Left forelimb (tissue), 1 donor: ENCODE measurements around the gene MAP4K3.

Source experiments
- DNase-seq: peaks from one replicate; pipeline ENCODE4 v3.0.0-alpha.2; 2018; ENCODE audit warnings: low spot score

Gene MAP4K3

DNA sequence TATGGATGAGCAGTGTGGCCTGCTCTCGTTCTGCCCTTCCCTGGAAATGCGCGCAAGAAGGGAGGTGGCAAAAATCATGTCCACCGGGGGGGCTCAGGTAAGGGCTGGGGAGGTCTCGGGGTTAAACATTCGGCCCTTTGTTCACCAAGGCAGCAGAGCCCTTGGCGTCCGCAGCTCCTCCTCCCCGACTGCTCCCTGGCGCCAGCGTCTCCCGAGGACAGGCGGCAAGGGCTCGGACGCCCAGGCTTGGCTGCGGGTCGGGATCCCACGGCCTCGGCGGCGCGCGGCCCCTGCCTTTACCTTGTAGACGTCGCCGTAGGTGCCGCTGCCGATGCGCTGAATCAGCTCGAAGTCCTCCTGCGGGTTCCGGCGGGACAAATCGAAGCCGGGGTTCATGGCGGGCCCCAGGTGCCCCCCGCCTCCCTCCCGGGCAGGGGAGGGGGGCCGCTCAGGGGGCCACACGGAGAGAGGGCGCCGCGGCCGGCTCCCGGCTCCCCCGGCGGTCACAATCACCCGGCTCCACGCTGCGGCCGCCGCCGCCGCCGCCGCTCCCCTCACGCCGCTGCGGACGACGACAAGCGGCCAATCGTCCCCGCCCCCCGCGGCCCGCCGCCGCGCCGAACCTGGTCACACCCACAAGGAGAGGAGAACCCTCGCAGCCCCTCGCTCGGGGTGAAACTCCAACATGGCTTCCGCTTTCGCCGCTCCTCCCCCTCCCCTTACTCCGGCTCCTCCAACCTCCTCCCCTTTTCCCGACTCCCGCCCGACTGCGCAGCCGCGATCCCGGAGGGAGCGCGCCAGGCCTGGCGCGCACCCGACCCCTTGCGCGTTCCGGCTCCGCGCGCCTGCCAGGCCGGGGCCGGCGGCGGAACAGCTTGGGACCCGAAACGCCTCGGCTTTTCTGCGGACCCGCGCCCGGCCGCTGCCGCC is at the start of gene MAP4K3:
Gene MAP4K3 (minus strand): TSS at position 694 of the 930 bp plus-strand sequence. CDS start 298 bp downstream, at position 396.
- DNase-seq = peak; percentile 96

- no peak for DNase-seq
Measured at GRCh38 chr2:39486071-39486470, 49.0 kb upstream of the MAP4K3 start.

GRCh38 chr2:39484620-39485495 is 47.8 kb upstream of the MAP4K3 start:
- no peak for DNase-seq

GRCh38 chr2:39484206-39484605 is 47.1 kb upstream of the MAP4K3 start:
- DNase-seq = no peak

GRCh38 chr2:39483534-39483933 is 46.4 kb upstream of the MAP4K3 start:
- DNase-seq = no peak

GRCh38 chr2:39481611-39482010 is 44.5 kb upstream of the MAP4K3 start:
- DNase-seq = no peak

DNA sequence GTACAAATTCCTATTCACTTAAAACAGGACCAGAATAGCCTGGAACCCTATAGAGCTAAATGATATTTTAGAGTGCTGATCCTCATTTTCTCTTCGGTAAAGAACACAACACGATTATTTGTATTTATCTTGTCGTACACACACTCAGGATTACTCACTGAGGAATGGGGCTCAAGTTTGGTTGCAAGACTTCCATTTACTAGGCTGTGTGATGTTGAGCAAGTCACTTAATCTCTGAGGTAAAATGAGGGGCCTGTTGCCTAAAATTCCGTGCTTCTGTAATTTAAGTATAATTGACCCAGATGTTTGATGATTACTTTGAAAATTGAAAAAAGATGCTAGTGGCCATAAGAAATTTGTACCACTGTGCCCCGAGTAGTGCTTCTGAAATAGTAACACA is 42.6 kb upstream of the MAP4K3 start:
- DNase-seq = no peak

DNA sequence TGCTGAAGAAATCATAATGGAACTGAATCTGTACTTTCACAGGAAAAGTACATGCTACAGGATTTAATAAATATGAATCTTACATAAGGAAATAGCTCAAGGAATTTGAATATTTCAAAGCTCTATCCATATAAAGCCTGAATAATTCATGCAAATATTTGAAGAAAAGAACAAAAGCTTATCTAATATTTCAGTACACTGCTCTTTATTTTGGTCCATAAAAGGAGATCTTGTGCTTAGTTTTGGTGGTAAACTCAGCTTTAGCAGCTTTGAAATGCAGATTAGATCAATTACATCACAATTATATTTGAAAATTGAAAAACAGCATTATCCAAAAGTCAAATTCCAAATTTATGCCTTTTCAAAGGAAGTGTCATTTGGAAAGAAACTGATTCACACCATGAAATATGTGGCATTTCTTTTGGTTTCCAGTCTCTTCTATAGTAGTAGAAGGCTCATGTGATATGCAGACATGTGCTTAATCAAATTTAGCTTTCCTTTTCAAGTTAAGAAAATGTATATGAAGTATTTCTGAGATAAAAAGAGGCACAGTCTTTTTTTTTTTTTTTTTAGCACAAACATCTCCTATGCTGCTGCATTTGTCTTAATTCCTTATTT is 42.1 kb upstream of the MAP4K3 start:
- DNase-seq = no peak

- no peak for DNase-seq
Measured at GRCh38 chr2:39476524-39476923, 39.4 kb upstream of the MAP4K3 start.

DNA sequence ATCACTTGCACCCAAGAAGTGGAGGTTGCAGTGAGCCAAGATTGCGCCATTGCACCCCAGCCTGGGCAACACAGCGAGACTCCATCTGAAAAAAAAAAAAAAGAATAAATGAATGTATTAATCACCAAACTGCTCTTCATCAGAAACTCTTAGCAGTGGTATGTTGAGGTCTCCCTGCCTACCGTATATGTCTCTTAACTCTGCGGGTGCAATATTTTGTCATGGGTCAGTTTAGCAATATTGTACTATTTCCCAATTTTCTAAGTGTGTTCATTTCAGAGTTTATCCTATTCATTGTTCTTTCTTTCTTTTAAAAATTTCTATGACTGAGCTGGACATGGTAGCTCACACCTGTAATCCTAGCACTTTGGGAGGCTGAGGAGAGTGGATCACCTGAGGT is 37.9 kb upstream of the MAP4K3 start:
- DNase-seq = no peak

- no peak for DNase-seq
Measured at GRCh38 chr2:39470580-39470979, 33.5 kb upstream of the MAP4K3 start.

GRCh38 chr2:39469807-39470206 is 32.7 kb upstream of the MAP4K3 start:
- DNase-seq = no peak

DNA sequence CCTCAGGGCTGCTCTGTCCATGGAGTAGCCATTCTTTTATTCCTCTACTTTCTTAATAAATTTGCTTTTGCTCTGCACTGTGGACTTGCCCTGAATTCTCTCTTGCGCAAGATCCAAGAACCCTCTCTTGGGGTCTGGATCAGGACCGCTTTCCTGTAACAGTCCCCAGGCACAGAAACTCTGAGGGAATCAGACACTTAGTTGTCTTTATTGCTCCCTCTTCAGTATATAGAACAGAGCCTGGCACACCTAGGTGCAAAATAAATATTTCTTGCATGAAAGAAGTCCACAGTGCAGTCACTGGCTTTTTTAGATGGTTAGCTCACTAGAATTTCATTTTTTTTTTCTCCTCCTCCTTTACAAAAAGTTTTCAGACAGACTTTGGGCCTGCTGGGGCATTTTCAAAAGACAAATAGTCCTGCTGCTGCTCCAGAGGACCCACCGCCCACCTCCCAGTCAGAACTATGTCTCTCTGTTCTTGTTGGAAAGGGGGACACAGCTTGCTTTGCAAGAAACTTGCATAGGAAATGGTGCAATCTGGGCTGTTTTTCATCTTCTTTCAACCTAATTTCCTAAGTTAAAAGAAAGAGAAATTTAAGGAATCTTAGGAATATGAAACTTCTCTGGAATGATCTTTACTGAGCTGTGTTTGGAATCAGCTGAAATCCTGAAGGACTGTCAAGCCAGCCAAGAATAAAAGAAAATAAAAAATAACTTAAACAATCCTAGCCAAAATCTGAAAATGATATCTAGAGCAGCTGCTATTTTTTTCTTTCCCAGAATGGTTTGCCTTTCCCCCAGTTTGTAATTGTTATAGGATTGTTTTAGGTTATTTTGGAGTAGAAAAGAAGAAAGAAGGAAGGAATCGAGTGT is 31.7 kb upstream of the MAP4K3 start:
- no peak for DNase-seq

DNA sequence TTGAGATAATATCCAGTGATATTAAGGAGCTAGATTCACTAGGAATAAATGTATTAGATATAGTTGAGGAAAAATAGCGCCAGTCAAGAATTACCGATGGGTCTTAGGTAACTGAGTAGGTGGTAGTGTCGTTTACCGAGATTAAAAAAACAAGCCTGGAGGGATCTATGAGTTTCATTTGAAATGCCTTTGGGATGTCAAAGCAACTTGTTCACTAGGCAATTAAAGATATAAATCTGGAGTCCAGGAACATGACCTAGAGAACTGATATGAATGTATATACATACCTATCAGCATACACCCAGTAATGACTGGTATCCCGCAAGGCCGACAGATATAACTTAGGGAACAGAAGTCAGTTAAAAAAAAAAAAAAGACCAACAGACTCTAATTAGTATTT is 29.2 kb upstream of the MAP4K3 start:
- DNase-seq = no peak

GRCh38 chr2:39464864-39465263 is 27.8 kb upstream of the MAP4K3 start:
- no peak for DNase-seq

GRCh38 chr2:39455826-39456225 is 18.7 kb upstream of the MAP4K3 start:
- DNase-seq = no peak

GRCh38 chr2:39452396-39452795 is 15.3 kb upstream of the MAP4K3 start:
- DNase-seq = no peak

DNA sequence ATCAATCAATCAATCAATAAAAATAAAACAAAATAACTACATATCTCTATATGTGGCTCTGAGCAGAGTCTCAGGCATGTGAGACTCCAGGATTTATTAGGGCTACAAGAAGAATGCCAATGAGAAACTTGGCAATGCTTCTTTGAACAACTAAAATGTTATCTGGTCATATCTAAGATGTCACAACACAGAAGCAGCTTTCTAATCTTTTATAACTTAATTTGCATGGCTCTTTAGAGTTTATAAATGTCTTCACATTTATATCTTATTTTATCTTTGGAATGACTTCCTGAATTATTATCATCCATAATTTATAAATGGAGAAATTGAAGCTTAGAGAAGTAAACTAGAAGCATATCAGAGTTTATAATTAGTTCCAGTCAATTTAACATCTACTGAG is 14.9 kb upstream of the MAP4K3 start:
- no peak for DNase-seq

GRCh38 chr2:39448169-39448502 is 11.1 kb upstream of the MAP4K3 start:
- DNase-seq = no peak

DNA sequence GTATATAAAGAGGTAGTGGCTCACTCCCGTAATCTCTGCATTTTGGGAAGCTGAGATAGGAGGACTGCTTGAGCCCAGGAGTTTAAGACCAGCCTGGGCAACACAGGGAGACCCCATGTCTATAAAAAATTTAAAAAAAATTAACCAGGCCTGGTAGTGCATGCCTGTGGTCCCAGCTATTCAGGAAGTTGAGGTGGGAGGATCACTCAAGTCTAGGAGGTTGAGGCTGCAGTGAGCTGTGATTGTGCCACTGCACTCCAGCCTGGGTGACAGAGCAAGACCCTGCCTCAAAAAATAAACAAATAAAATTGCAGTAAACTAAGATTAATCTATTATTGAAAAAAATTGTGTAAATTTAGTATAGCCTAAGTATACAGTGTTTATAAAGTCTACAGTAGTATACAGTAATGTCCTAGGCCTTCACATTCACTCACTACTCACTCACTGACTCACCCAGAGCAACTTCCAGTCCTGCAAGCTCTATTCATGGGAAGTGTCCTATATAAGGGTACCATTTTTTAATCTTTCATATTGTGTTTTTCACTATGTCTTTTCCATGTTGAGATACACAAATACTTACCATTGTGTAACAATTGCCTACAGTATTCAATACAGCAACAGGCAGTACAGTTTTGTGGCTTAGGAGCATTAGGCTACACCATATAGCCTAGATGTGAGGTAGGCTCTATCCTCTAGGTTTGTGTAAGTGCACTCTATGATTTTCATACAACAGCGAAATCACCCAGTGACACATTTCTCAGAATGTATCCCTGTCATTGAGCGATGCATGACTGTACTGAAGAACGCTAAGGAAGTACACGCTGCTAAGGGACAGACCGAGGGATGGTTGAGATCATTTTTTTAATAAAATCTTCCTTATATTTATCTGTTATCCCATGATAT is 10.4 kb upstream of the MAP4K3 start:
- no peak for DNase-seq

DNA sequence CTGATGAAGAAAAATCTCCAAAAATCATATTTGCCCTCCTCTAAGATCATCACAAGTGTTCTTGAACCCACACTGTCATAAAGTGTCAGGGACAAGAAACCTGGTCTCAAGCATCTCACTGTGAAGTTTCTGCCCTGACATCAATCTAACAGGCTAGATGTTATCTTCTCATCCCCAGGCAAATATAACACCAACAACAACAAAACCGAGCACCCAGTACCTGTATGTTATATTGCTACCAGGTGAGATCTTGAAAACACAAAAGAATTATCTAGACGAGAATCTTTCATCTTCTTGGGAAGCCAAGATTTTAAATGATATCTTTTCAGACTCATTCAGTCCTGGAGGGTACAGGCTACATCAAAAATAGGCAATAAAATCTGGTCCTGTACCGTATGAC is 8.8 kb upstream of the MAP4K3 start:
- no peak for DNase-seq
